DMS153 treated with DMSO at 0.1 percent for 48 hours (cell line): ENCODE data around the gene ZNF43.
A peak's percentile ranks its signal among the peaks of the same experiment; 100 is the strongest.
"Not testable (repeated sequence)": the region's sequence is repeated elsewhere in the genome, so short reads cannot be mapped to it uniquely, and the experiment has no call there.

Experiments
- DNase-seq: peaks from one replicate; lab custom pipeline; 2025; ENCODE audit not compliant: unreplicated experiment; lab: John Stamatoyannopoulos, UW

Gene ZNF43

DNA sequence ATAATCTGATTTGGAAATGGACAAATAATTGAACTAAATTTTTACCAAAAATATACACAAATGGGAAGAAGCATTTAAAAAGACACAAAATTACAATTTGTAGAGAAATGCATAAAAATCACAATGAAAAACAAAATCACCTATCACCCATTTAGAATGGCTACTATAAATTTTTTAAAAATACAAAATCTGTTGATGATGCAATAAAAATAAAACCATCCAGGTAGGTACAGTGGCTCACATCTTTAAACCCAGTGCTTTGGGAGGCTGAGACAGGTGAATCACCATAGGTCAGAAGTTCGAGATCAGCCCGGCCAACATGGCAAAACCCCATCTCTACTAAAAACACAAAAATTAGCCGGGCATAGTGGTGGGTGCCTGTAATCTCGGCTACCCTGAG lies 23.5 kb downstream of the ZNF43 start:
- no peak for DNase-seq

DNA sequence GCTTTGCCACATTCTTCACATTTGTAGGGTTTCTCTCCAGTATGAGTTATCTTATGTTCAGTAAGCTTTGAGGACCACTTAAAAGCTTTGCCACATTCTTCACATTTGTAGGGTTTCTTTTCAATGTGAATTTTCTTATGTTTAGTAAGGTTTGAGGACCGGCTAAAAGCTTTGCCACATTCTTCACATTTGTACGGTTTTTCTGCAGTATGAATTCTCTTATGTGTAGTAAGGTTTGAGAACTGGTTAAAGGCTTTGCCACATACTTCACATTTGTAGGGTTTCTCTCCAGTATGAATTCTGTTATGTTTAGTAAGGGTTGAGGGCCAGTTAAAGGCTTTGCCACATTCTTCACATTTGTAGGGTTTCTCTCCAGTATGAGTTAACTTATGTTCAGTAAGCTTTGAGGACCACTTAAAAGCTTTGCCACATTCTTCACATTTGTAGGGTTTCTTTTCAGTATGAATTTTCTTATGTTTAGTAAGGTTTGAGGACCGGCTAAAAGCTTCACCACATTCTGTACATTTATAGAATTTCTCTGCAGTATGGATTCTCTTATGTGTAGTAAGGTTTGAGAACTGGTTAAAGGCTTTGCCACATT lies 27.5 kb downstream of the ZNF43 start:
- DNase-seq: not testable (repeated sequence)

- DNase-seq: no peak
These were observed 46.4 kb downstream of the ZNF43 start for GRCh38 chr19:21789466-21790085.

DNA sequence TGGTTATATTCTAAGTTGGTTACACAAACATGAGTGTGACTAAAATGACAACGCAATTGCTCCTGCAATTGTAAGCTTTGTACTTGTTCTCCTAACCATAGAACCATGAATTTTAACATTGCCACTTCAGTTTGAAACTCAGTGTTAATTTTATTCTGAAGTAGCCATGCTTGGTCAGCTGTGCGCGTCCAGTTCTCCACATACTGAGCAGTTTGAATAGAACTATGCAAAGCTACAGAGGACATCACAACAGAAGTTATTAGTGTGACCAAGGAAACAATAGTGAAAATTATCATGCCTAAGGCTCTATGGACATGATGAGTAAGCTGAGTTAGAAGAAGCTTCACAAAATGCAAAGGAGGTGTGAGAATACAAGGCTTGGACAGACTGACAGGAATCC lies 49.0 kb downstream of the ZNF43 start:
- DNase-seq: no peak

DNA sequence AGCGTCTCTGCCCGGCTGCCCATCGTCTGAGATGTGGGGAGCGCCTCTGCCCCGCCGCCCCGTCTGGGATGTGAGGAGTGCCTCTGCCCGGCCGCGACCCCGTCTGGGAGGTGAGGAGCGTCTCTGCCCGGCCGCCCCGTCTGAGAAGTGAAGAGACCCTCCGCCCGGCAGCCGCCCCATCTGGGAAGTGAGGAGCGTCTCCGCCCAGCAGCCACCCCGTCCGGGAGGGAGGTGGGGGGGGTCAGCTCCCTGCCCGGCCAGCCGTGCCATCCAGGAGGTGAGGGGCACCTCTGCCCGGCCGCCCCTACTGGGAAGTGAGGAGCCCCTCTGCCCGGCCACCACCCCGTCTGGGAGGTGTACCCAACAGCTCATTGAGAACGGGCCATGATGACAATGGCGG lies 60.2 kb downstream of the ZNF43 start:
- DNase-seq: not testable (repeated sequence)

DNA sequence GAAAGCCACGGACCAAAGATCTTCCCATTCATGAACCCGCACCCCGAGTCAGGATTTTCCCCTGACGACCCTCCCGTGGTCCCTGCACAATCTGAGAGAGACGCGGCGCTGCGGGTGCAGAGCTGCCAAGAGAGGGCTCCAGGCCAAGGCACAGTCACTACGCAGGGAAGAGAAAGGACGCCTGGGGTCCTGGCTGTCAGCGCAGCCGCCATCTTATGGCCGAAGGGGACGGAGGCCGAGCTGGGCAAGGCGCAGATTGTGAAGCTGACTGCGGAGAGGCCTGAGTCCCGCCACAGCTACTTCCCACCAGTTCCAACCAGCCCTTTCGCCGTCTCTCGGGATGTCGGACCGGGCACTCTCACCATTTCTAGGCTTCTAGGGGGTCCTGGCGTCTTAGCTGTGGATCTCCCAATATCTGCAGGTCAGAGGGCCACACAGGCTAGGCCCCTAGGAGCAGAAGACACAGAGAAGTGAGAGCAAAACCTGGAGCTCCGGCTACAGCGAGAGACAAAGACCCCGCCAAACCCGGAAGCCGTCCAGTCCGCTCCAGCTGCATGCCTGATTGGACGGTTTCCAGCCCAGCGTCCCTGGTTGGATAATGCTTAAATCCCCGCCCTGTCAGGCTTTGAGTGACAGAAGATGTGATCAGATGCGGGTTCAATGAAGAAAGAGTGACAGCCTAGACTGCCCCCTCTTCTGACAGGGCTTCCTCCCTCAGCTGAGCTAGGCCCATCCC lies 68.7 kb downstream of the ZNF43 start, which contains the start of gene ZNF100:
ZNF100 (minus strand) TSS at position 515 of the 736 bp plus-strand sequence; CDS start at position 365, 150 bp downstream.
- peak; percentile 83 for DNase-seq

DNA sequence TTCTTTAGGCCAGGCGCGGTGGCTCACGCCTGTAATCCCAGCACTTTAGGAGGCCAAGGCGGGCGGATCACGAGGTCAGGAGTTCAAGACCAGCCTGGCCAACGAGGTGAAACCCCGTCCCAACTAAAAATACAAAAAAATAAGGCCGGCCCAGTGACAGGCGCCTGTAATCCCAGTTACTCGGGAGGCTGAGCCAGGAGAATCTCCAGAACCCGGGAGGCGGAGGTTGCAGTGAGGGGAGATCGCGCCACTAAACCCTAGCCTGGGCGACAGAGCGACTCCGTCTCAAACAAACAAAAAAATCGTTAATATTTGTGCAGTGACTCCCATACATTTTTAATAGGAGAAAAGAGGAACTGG lies 69.3 kb downstream of the ZNF43 start:
- DNase-seq: not testable (repeated sequence)

DNA sequence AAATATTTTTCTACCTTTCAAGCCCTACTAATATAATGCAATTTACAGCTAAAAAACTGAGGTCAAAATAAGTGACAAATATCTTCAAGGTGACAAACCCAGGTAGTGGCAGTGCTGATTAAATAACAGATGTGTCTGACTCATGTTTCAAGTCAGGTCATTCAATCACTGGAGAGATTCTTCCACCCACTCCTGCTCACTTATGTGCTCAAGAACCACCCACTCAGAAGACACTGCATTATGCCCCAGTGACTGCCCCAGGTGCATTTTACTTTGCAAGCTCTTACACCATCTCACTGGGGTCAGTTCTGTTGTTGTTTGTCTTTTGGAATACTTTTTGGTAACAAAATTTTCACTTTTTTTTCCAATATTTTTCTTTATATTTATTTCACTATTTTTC lies 70.8 kb downstream of the ZNF43 start:
- no peak for DNase-seq

GRCh38 chr19:21761547-21761946 lies 74.4 kb downstream of the ZNF43 start:
- DNase-seq: not testable (repeated sequence)

- no peak for DNase-seq
These were observed 77.7 kb downstream of the ZNF43 start for GRCh38 chr19:21758296-21758695.

GRCh38 chr19:21755555-21755954 lies 80.4 kb downstream of the ZNF43 start:
- not testable (repeated sequence) for DNase-seq
